GM10266 (cell line): ENCODE data around the gene EVC2.
"Not testable (repeated sequence)": the region's sequence is repeated elsewhere in the genome, so short reads cannot be mapped to it uniquely, and the experiment has no call there.

Experiments
- DNase-seq: peaks from one replicate; pipeline ENCODE4 v3.0.0; 2012; ENCODE audit errors: extremely low spot score
- CTCF ChIP-seq: IDR thresholded peaks from 2 replicates; pipeline ENCODE4 v1.5.1; 2012; ENCODE audit warnings: mild to moderate bottlenecking, low read depth; ENCODE audit not compliant: control insufficient read depth, insufficient read depth; ENCODE audit errors: missing control alignments

The EVC2 gene

GRCh38 chr4:5730436-5730835 is 22.1 kb upstream of the EVC2 start:
- no peak for DNase-seq
- no peak for TF ChIP-seq CTCF

- DNase-seq, result not testable (repeated sequence)
These were observed 20.1 kb upstream of the EVC2 start for GRCh38 chr4:5728412-5728811.

- no peak for DNase-seq
- TF ChIP-seq CTCF, result no peak
These were observed 16.0 kb upstream of the EVC2 start for GRCh38 chr4:5724377-5724776.

GRCh38 chr4:5722328-5722727 is 14.0 kb upstream of the EVC2 start:
- TF ChIP-seq CTCF, result no peak
- no peak for DNase-seq

- DNase-seq, result no peak
- no peak for TF ChIP-seq CTCF
These were observed 13.6 kb upstream of the EVC2 start for GRCh38 chr4:5721923-5722322.

- no peak for DNase-seq
- TF ChIP-seq CTCF, result no peak
These were observed 12.6 kb upstream of the EVC2 start for GRCh38 chr4:5720980-5721379.

GRCh38 chr4:5720157-5720850 is 11.9 kb upstream of the EVC2 start:
- no peak for TF ChIP-seq CTCF
- DNase-seq, result no peak
